ENCODE results near the gene CENPVL1. TPM values are rescaled to one million over a fixed set of nuclear protein-coding genes. Genes with fewer than 3 reads are reported as not detected.
A peak's percentile ranks its signal among the peaks of the same experiment; 100 is the strongest.
"Not testable (repeated sequence)": the region's sequence is repeated elsewhere in the genome, so short reads cannot be mapped to it uniquely, and the experiment has no call there.

CENPVL1 gene
- total RNA-seq, result 0.54 TPM

DNA sequence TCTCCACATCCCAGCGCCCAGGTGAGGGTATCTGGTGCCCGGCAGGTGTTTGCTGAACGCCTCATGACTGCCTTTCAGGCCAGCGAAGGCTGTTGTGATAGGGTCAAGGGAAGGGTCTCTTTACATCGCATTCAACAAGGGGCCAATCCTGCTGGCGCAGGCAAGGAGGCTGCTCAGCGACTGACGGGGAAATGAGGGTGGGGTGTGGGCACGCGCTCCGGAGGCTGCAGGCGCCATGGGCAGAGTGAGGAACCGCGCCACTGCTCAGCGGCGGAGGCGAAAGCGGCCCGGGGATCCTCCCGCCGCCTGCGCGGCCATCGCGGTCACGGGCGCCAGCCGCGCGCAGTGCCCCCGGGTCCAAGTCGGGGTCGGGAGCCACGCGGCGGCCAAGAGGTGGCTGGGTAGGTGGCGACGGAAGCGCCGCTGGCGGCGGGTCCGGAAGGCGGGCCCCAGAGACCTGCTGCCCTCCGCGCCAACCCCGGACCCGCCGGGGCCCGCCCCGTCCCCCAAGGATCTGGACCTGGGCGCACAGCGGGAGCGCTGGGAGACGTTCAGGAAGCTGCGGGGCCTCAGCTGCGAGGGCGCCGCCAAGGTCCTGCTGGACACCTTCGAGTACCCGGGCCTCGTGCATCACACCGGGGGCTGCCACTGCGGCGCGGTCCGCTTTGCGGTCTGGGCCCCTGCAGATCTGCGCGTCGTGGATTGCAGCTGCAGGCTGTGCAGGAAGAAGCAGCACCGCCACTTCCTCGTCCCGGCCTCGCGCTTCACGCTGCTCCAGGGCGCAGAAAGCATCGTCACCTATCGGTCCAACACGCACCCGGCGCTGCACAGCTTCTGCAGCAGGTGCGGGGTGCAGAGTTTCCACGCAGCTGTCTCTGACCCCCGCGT is at the start of gene CENPVL1:
Gene CENPVL1 (plus strand): TSS at position 236 of the 888 bp plus-strand sequence. CDS start 0 bp downstream, at position 236.
- DNase-seq (ENCODE audit: low read depth in 2 of 3, low spot score in 2 of 3), result not testable (repeated sequence)

DNA sequence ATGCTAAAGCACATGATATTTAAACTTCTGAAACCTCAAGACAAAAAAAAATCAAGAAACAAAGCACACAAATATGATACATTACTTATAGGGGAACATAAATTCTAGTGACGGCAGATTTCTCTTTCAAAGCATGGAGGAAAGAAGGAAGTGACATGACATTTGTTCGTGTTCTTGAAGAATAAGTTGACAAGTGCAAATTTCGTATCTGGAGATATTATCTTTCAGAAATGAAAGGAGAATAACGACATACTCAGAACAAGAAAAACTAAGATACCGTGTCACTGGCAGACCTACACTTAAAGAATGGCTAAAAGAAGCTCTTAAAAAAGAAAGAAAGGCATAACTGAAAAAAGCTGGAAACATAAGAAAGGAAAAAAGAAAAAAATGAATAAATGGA is 44.3 kb upstream of the CENPVL1 start:
- peak in 1 of 3 donors; percentile 46 for DNase-seq (ENCODE audit: low read depth in 2 of 3, low spot score in 2 of 3)

DNA sequence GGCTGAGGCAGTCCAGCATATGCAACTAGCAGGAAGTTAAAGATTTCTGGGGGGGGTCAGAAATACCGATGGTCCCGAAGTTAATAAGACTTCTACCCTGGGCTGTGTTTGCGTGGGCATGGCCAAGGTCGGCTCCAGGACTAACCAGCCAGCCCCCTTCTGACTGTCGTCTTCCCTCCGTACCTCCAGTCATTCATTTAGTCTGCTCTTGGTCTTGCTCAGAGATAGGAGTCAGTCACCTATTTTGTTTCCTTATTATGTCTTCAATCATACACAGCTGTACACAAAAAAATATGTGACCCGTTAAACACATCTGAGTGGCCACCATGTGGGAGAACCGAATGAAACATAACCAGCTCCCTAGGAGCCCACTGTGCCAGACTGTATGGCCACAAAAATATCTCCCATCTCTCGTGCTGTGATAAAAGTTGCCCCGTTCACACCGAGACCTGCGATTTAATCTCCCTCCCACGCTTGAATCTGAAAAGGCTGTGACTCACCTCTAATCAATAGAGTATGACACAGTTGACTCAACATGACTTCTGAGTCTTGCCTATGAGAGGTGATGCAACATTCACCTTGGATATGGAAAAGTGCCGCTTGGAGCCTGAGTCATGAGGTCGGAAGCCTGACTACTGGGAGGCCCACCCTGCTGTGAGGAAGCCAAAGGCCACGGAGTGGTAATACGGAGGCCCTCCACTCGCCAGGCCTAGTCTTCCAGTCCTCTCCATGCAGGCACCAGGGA is 30.5 kb upstream of the CENPVL1 start:
- not testable (repeated sequence) for DNase-seq (ENCODE audit: low read depth in 2 of 3, low spot score in 2 of 3)

DNA sequence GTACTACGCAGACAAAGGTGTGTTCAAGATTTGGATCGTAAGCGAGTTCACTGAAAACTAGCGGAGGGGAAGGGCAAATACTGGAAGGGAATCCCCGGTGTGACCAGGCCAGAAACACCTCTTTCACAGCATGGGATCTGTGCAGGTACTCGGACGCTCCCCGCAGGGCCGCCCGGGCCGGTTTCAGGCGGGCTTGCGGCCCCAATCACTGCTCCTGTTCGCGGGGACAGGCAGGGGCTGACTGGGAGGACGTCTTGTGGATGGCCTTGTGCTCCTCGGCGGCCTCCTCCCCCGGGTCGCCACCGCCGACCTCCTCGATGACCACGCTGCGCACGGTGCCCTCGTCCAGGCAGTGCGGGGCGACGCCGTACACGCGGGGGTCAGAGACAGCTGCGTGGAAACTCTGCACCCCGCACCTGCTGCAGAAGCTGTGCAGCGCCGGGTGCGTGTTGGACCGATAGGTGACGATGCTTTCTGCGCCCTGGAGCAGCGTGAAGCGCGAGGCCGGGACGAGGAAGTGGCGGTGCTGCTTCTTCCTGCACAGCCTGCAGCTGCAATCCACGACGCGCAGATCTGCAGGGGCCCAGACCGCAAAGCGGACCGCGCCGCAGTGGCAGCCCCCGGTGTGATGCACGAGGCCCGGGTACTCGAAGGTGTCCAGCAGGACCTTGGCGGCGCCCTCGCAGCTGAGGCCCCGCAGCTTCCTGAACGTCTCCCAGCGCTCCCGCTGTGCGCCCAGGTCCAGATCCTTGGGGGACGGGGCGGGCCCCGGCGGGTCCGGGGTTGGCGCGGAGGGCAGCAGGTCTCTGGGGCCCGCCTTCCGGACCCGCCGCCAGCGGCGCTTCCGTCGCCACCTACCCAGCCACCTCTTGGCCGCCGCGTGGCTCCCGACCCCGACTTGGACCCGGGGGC is 28.2 kb upstream of the CENPVL1 start:
- not testable (repeated sequence) for DNase-seq (ENCODE audit: low read depth in 2 of 3, low spot score in 2 of 3)

DNA sequence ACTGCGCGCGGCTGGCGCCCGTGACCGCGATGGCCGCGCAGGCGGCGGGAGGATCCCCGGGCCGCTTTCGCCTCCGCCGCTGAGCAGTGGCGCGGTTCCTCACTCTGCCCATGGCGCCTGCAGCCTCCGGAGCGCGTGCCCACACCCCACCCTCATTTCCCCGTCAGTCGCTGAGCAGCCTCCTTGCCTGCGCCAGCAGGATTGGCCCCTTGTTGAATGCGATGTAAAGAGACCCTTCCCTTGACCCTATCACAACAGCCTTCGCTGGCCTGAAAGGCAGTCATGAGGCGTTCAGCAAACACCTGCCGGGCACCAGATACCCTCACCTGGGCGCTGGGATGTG is 27.6 kb upstream of the CENPVL1 start, which contains the start of gene CENPVL2:
Gene CENPVL2 (minus strand): TSS at position 112 of the 343 bp plus-strand sequence. CDS start 0 bp downstream, at position 112.
- DNase-seq (ENCODE audit: low read depth in 2 of 3, low spot score in 2 of 3), result not testable (repeated sequence)

DNA sequence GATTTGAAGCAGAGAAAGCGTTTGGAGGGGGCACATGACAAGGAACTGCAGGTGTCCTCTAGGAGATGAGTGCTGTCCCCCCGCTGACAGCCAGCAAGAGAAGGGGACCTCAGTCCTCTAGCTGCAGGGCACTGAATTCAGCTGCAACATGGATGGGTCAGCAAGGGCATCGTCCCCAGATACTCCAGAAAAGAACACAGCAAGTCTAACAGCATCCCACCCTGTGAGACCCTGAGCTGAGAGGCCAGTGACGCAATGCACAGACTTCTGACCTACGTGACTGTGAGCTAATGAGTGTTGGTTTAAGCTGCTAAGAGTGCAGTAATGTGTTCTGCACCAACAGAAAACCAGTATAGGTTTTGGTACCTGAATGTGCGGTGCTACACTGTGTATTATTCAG is 16.1 kb upstream of the CENPVL1 start:
- DNase-seq (ENCODE audit: low read depth in 2 of 3, low spot score in 2 of 3), result no peak

DNA sequence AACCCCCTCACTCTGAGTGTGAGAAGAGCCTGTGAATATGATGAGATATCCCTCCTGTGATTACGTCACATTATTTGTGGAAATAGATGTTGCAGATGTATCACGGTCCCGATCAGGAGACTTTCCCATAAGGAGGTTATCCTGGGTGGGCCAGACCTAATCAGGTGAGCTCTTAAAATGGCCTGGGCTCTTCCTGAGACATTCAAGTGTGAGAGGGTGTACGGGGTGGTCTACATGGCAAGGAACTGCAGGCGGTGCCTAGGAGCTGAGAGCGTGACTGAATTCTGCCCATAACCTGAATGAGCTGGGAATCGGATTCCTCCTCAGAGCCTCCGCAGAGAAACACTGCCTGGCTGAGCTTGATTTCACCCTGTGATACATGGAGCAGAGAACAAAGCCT is 12.9 kb upstream of the CENPVL1 start:
- no peak for DNase-seq (ENCODE audit: low read depth in 2 of 3, low spot score in 2 of 3)

DNA sequence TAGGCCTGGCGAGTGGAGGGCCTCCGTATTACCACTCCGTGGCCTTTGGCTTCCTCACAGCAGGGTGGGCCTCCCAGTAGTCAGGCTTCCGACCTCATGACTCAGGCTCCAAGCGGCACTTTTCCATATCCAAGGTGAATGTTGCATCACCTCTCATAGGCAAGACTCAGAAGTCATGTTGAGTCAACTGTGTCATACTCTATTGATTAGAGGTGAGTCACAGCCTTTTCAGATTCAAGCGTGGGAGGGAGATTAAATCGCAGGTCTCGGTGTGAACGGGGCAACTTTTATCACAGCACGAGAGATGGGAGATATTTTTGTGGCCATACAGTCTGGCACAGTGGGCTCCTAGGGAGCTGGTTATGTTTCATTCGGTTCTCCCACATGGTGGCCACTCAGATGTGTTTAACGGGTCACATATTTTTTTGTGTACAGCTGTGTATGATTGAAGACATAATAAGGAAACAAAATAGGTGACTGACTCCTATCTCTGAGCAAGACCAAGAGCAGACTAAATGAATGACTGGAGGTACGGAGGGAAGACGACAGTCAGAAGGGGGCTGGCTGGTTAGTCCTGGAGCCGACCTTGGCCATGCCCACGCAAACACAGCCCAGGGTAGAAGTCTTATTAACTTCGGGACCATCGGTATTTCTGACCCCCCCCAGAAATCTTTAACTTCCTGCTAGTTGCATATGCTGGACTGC is 2.8 kb downstream of the CENPVL1 start:
- DNase-seq (ENCODE audit: low read depth in 2 of 3, low spot score in 2 of 3), result not testable (repeated sequence)

DNA sequence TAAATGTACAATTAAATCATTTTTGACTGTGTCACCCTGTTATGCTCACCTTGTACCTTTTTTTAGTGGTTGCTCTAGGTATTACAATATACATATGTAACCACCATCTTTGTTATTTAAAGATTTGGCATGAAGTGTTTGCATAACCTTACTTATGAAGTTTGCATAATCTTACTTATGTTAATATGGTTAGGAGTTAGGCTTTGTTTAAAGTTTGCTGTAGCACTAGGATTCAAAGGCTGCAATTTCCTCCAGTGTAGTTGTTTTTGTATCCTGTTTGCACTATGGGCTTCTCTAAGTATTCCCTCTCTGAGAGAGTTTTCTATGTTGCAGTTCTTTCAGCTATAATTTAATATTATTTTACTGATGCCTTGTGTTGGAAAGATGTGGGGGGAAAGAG is 17.9 kb downstream of the CENPVL1 start:
- no peak for DNase-seq (ENCODE audit: low read depth in 2 of 3, low spot score in 2 of 3)

DNA sequence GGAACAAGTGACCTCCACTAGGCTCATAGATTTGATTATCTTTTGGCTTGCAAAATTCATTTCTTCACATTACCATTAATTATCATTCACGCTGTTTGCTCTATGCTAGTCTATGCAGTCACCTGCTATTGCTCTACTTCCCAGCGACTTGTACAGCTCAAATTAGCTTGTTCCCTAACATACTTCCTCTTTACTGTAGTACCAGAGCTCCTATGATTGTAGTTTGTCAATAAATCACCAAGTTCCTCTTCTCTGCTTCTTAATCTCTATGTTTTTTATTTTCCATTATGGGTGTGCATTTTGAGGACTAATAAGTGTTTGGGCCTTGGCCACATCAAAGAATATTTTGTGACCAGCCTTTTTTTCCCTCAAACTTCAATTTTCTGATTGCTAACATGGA is 26.8 kb downstream of the CENPVL1 start:
- peak in 2 of 3 donors; percentile 22 to 72 for DNase-seq (ENCODE audit: low read depth in 2 of 3, low spot score in 2 of 3)

DNA sequence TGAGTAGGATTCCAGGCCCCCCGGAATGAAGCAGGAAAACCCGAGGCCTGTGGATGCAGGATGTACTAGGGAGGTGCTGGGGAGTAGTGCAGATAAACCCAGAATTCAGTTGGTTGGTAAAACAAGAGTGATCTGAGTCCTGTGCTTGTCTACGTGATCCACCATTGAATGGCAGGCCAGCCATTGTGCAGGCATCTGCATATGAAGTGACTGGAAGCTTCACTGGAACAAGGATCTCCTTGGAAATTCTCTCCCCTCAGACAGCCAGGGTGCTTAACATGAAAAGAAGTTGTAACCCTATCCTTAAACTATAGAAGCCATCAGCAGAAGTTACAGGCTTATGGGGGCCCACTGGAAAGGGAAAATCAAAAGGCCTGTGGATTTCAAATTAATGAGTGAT is 32.3 kb downstream of the CENPVL1 start:
- DNase-seq (ENCODE audit: low read depth in 2 of 3, low spot score in 2 of 3), result no peak

DNA sequence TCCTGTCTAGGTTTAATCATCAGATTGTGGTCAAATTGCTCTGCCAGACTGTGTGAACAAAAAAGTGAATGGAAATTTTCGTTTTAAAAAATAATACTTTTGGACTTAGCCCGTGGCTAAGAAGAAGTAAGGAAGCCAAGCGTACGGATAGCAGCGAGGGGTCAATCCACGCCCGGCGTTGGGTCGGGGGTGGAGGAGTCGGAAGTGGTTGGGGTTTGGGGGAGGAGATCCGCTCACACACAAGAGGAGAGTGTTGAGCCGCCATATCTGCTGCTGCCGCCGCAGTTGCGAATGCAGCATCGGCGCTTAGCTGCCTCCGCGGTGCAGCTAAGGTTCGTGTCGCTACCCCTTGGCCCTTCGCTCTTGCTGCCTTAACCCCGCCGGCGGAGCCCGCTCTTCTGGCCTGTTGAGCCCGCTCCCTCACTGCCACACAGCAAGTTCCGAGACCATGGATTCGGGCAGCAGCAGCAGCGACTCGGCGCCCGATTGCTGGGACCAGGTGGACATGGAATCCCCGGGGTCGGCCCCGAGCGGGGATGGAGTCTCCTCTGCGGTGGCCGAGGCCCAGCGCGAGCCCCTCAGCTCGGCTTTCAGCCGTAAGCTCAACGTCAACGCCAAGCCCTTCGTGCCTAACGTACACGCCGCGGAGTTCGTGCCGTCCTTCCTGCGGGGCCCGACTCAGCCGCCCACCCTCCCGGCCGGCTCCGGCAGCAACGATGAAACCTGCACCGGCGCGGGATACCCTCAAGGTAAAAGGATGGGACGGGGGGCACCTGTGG is 33.1 kb downstream of the CENPVL1 start, which contains the start of gene GSPT2:
Gene GSPT2 (plus strand): TSS at position 264 of the 779 bp plus-strand sequence. CDS start 185 bp downstream, at position 449.
- DNase-seq (ENCODE audit: low read depth in 2 of 3, low spot score in 2 of 3), result peak in 2 of 3 donors; percentile 75 to 83

DNA sequence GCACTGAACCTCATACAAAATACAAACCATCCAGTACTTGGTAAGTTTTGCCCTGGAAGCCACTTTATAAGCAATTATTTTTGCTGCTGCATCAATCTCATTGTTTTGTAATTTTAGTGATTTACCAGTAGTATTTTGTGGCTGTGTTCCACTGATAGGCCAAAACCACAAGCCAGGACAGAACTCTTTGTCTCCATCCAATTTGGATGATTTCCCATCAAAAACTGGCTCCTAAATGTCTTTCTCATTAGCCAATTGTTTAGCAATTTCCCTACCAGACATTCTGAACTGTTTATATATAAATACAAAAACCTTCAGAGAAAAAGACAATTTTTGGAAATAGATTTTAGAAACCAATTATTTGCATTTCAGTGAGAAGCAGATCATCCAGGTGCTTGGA is 37.4 kb downstream of the CENPVL1 start:
- no peak for DNase-seq (ENCODE audit: low read depth in 2 of 3, low spot score in 2 of 3)

DNA sequence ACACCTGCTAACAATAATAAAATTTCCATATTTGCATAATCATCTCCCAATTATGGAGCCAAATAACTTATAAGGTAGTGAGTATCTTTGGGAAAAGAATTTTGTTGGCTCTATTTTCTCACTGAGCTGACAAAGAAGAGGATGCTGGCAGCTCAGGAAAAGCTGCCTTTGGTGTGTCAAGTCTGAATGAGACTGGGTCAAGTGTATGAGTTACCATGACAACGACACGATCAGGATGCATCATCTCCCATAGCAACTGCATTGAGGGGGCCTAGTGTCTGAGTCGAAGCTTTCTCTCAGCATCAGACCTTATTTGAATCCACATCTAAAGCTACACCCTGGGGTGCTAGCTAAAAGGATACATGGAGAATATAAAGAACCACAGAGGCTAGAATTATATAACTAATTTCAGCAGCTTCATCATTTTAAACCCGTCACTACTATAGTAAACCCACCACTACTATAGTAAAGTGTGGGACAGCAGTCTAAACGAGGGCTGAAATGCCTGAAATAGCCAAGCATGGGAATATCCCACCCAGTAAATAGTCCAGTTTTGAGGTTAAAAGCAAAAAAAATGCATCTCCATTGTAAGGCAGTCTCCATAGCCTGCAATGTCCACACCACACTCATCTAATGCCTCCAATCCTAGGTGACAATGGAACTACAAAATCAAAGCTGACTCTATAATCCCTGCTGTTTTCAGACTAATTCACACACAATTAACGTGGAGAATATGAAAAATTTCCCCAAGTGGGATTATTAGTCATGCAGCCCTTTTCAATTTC is 48.9 kb downstream of the CENPVL1 start:
- no peak for DNase-seq (ENCODE audit: low read depth in 2 of 3, low spot score in 2 of 3)

DNA sequence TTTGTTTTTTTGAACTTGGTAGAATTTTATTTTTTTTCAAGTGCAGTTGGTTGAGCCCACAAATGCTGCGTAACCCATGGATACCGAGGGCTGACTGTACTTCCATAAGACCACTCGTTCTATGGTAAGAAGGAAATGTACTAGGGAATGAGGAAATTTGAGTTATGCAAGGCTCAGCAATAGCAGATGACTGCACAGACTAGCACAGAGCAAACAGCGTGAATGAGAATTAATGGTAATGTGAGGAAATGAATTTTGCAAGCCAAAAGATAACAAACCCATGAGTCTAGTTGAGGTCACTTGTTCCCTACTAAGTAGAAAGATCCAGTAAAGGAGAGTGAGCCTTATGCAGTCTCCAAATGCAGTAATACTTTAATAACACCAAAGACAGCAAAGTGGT is 50.3 kb downstream of the CENPVL1 start:
- no peak for DNase-seq (ENCODE audit: low read depth in 2 of 3, low spot score in 2 of 3)
